NCI-H2227 (cell line): ENCODE data around the gene CCL3.
"Not testable (repeated sequence)": the region's sequence is repeated elsewhere in the genome, so short reads cannot be mapped to it uniquely, and the experiment has no call there.

Source experiments
- DNase-seq: peaks from one replicate; lab custom pipeline; 2025; ENCODE audit not compliant: unreplicated experiment; lab: John Stamatoyannopoulos, UW

The CCL3 gene

DNA sequence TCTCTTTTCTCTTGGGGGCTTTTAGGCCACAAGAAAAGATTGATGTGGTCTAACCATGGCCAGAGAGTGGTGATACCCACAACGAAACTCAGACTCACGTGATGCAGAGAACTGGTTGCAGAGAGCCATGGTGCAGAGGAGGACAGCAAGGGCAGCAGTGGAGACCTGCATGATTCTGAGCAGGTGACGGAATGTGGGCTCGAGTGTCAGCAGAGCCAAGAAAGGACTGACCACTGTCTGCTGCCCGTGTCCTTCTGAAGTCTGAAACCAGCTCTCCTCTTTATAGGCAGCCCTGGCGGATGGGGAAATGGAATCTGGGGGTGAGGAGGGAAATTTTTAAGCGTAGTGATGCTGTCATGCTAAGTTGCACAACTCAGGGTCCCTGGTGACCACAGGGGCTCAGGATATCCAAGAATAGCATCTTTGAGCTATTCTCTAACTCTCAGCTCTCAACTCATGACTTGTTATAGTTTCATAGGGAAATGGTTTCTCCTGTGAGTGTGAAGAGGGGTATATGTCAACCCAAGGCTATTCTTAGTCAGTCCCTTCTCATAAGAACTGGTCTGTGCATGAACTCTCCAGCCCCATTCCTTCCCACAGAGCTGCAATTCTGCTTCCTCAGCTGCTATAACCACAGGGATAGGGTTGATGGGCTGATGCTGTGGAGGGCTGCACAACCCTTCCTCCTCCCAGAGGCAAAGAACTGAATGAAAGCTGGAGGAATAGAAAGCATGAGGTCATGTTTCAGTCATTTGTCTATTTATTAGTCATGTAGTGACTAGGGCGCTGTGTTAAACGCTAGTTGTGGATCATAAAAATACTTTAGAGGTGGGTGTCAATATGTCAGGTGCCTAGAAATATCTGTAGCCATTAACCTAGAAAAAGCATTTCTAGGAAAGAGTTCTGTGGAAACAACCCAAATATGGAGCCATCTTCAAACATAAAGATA, at the start of gene CCL3:
TSS of gene CCL3 (minus strand) at position 256 of the 949 bp plus-strand sequence. CDS start at position 171, 85 bp downstream.
- no peak for DNase-seq

DNA sequence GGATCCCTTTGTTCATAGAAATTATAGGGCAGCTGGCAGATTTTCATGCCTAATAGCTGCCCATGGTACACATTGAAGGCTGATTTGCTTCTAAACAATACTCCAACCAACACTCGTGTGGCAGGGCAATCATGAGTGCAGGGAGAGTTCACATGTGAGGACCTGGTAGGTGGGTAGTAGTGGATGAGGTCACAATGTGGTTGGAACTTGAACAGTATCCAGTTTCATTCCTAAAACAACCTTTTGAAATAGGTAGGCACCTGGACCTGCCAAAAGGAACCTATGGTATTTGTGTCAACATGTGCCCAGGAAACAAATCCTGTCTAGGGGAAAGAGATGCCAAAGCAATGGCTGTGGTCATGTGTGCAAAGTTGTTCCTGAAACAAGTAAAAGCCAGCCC, 46.5 kb upstream of the CCL3 start:
- DNase-seq: no peak

DNA sequence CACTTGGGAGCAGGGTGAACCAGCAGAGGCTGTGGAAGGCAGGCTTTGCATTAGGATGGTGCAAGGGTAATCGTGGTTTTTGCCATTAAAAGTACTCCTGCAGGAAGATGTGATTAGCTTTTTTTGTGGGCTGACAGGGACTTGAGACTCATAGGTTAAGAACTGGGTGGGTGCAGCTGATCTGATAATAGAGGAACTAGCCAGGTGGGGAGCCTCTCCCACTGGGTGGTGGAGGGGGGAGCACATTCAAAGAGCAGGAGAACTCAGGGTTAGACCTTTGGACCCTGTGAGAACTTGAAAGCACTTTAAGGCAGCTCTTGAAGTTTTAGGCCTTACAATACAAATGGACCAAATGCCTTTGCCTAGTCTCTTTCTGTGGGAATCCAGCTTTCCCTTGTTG, 46.1 kb upstream of the CCL3 start:
- no peak for DNase-seq

DNA sequence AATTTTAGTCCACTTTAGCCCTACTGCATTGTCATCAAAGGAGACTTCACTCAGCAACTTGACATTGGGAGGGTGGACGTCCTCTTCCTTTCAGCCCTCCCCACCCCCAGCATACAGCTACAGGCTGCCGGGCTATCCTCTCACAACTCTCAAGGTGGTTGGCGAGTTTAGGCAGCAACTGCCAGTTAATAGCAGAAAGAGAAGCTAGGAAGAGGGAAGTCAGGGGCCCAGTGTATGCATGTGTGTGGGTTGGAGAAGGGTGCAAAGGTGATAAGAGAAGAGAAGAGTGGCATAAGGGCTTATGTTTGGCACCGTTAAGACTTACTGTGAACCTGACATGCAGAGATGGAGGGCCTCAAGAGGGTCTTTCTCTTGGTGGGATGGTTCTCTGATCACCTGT, 45.5 kb upstream of the CCL3 start:
- DNase-seq: no peak

DNA sequence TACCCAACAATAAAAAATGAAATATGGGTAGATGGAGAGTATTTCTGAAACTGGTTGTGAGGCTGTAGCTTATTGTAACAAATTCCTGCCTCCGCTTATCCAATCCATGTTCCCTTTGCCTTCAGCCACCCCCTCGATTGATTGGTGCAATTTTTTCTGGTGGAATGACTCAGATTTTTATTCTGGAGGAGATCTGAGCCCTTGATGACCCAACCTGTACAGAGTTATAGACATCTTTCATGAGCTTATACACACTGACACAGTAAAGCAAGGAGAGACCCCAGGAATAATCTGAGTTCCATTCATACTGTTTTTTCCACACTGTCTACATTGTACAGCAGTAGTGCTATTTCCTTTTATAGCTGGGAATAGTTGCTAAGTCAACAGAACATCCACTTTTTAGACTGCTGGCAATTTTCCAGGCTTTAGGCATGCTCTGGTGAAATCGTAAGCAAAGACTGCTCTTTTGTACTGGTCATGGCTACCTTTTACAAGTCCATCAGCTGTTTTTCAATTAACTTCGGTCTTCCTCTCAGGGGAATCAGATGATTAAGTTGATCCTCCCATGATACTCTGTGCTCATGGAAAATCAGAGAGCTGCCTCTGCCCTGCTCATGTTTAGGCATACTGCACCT, 43.8 kb upstream of the CCL3 start:
- DNase-seq: no peak

DNA sequence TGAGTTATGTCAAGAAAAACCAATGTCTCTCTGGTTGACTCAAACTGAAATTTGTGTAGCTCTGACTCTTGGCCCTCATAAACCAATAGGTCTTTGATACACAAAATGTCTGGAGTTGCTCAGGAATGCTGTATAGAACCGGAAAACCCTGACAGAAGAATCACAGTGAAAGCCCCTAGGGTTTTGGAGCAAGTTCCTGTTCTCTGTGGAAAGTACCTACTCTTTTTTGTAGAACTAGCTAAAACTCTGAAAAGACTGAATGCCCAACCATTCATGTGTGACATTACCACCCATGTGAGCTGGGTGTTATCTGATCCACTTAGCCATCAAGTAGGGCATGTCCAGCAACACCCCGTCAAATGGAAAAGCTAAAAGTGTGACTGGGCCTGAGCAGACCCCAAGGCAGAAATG, 42.5 kb upstream of the CCL3 start:
- DNase-seq: no peak

DNA sequence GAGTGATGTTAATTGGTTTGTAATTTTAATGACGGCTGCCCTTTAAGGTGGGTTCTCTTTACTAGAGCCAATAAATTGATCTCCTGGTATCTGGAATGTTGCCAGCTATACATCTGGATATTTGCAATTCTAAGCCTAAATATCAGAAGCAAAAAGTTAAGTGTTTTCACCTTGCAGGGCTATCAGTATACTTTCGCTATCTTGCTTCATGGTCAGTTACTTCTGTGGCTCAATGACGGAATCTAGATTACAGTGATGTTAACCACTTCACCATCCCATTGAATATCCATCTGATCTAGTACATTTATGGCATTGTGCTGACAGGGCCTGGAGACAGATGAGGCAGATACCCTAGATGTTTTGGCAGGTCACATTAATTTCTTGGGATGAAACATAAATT, 42.0 kb upstream of the CCL3 start:
- DNase-seq: no peak

DNA sequence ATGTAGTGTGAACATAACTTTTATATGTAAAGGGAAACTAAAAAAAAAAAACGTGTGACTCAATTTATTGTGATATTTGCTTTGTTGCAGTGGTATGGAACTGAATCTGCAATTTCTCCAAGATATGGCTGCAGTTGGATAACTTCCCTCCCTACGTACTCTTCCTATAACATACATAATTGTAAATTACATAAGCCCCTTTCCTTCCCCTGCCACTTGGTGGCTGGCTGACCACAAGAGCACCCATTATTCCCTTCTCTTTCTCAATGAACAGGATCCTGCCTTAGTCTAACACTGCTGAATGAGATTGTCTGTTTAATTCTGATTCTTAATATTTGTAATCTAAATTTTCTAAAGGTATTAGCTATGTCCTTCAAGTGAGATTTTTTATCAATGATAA, 41.5 kb upstream of the CCL3 start:
- no peak for DNase-seq

DNA sequence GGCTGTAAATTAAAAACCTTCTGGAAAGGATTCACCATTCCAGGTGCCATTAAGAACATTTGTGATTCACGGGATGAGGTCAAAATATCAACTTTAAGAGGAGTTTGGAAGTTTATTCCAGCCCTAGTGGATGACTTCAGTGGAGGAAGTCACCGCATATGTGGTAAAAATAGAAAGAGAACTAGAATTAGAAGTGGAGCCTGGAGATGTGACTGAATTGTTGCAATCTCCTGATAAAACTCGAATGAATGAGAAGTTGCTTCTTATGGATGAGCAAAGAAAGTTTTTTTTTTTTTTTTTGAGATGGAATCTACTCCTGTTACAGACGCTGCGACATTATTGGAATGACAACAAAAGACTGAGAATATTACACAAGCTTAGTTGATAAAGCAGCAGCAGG, 40.4 kb upstream of the CCL3 start:
- DNase-seq: no peak

DNA sequence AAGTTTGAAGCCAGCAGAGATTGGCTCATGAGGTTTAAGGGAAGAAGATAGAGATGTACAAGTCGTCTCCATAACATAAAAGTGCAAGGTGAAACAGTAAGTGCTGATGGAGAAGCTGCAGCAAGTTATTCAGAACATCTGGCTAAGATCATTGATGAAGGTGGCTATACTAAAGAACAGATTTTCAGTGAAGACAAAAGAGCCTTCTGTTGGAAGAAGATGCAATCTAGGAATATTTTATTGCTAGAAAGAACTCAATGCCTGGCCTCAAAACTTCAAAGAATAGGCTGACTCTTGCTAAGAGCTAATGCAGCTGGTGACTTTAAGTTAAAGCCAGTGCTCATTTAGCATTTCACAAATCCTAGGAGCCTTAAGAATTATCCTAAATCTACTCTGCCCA, 39.7 kb upstream of the CCL3 start:
- DNase-seq: no peak

DNA sequence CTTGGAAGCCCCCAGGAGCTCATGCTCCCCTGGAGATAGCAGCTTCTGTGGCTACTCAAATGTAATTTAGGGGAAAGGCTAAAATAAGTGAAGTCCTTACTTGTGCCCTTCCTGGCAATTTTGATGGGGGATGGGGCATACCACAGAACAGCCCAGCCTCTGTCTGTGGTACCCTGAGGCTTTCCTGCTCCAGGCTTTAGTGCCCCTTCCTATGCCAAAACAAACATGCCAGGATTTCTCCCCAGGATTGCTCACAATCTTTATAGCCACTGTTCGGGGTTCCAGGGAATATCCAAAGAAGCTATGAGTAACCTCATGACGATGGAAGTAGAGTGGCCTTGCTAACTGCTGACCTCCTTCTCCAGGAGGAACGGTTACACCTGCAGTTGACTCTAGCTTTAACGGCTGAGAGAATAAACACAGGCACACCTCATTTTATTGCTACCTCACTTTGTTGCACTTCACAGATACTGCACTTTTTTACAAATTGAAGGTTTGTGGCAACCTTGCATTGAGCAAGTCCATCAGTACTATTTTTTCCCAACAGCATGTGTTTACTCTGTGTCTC, 38.6 kb upstream of the CCL3 start:
- DNase-seq: no peak

DNA sequence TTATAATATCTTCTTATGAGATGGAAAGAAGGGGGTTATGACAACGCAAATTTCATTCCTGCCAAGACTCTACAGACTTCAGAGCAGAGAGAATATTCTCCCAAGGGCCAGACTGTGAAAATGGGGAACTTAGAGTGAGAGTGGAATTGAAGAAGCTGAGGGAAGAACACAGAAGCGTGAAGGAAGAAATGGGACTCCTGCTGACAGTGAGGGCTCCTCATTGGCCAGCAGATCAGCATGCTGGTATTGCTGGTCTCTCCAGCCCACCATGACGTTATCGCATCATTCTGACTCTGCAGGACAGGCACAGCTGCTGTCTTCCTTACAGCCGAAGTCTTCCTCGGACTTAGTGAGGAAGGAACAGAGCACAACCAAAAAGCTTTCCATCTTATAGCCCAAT, 38.0 kb upstream of the CCL3 start:
- DNase-seq: no peak

DNA sequence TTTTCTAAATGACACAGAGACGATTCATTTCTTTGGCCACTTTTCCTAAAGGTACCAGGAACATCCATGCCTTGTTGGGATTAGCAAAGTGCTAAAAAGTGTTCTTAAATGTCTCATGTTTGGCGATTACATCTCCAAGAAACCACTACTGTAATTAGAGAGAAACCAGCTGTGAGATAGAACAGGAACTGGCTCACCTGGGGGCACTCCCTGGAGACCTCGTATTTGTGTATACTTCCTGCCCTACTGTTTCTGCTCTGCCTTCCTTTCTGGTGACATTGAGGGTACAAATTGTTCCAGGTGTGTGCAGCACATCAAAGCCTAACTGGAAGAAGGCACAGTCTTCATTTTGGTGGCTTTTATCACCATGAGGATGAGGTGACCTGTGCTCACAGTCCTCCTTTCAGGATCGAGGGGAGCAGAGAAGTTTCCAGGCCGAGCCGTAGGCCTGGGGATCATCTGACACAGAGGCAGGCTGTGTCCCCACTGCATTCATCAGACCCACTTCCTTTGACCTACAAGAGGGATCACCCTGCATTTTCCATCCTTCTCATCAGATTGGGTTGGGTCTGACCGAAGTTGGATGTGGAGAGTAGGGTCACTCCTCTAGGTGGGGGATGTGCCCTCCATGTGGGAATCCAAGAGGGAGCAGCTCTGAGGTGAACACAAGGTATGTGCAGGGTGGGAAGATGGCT, 37.4 kb upstream of the CCL3 start:
- DNase-seq: no peak

DNA sequence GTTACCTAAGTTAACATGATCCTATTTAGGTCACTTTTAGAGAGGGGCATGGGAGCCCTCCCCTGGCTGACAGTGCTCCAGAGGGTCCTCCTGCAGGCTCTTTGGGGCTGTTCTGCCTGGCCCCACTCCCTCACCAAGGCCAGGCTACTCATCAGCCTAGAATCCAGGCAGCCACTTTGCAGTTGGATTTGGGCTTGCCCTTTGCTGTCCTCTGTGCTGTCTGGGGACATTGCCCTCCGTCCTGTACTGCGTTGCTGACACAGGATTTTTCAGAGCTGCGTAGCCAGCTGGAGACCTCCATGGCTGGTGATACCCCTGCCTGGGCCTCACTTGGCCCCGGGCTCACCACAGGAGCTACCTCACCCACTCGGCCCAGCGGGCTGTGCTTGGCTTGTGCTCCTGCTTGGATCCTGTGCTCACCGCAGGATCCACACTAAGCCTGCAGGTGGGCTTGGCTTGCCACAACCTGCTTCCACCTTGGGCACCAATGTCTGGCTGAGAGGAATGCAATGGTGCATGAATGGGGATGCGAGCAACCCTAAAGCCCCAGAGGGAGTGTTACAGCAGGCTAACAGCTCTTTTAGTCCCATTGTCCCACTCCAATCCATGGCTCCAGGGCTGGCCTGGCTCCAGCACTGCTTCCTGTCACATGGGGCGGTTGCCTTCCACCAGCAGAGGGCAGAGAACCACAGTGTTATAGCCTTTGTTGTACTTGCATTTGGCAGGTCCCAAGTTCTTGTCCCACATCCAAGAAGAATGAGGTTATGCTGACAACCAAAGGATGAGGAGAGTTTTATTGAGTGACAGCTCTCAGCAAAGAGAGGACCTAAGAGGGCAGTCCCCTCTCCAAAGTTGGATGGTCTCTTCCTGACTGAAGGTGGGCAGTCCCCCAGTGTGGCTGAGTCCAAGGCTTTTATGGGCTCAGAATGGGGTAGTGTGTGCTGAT, 35.2 kb upstream of the CCL3 start:
- no peak for DNase-seq

DNA sequence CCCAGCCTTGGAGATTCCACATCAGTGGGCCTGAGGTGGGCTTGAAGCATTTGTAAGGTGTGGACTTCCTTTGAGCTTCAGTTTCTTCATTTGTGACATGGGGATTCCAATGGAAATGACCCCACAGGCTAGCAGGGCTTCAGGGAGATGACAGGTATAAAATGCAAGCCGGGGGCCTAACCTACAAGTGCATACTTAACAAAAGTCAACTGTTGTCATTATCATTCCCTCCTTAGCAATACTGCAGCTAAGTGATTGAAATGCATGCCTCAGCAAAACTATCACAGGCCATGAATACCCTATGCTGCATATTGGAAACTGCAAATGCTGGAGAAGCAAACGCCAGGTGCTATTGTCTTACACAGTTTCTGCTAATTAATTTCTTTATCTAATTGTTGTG, 33.5 kb upstream of the CCL3 start:
- DNase-seq: no peak

DNA sequence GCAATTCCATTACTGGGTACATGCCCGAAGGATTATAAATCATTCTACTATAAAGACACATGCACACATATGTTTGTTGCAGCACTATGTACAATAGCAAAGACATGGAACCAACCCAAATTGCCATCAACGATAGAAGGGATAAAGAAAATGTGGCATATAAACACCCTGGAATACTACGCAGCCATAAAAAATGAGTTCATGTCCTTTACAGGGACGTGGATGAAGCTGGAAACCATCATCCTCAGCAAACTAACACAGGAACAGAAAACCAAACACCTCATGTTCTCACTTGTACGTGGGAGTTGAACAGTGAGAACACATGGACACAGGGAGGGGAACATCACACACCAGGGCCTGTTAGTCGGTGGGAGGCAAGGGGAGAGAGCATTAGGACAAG, 31.2 kb upstream of the CCL3 start:
- DNase-seq: not testable (repeated sequence)

DNA sequence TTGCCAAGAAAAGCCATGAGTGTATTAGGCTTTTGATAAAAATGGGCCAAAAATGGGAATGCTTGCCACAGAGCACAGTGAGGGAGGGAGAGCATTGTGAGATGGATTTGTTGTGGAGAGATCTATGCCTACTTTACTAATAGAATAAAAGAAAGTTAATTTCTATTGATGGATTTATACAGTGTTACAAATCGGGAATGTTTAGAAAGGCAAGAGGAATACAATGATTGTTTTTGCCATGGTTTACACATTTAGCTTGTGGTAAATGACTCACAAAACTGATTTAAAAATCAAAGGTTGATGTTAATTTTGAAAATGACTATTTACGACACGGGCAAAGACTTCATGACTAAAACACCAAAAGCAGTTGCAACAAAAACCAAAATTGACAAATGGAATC, 30.3 kb upstream of the CCL3 start:
- no peak for DNase-seq

DNA sequence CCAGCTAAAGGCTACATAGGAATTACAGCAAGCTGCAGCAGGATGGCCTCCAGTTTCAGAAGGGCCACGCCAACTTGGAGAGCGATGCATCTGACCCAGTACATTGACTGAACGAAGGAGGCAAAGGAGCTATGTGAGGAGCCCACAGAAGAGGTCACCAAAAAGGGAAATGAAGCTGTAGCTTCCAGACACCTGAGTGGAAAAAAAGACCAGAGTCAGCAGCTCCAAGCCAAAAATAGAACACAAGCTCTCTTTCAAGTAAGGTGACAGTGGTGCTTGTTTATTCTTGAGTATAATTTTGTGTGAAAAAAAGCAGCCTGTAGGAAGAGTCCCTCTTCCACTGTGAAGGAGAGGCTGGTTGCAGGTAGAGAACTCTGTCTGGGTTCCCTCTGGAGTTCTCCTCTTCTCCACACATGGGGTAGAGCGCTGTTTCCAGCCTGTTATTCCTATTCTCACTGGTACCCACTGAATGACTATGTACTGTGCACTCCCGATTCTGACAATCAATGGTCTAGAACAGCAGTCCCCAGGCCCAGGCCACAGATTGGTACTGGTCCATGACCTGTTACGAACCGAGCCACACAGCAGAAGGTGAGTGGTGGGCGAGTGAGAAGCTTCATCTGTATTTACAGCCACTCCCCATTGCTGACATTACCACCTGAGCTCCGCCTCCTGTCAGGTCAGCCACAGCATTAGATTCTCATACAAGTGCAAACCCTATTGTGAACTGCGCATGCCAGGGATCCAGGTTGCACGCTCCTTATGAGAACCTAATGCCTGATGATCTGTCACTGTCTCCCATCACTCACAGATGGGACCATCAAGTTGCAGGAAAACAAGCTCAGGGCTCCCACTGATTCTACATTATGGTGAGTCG, 28.8 kb upstream of the CCL3 start:
- no peak for DNase-seq
